Measurements from ENCODE around the gene KDR.

KDR gene

GRCh38 chr4:55161739-55162138 is 36.3 kb upstream of the KDR start:
- Histone ChIP-seq H3K9me2 (ENCODE audit: low read depth, low read length) (no peaks in the 10 kb centered on the region), H3K4me1 (ENCODE audit: insufficient read depth, low read length, severe bottlenecking) (no peaks in the 10 kb centered on the region), H3K27ac (ENCODE audit: low read depth, low read length, poor library complexity, severe bottlenecking) (no peak overlapping the region), H3K9me3 (ENCODE audit: low read length) (no peaks in the 10 kb centered on the region), H3K9ac (ENCODE audit: low read length) (no peak overlapping the region), H2AFZ (ENCODE audit: low read length) (no peak overlapping the region), H3F3A (ENCODE audit: insufficient read depth, low read length) (no peaks in the 10 kb centered on the region), H3K4me3 (ENCODE audit: low read depth, low read length, poor library complexity, severe bottlenecking) (no peak overlapping the region), H3K27me3 (ENCODE audit: insufficient read depth, low read length) (no peaks in the 10 kb centered on the region), H3K79me2 (ENCODE audit: insufficient read depth, low read length) (no peaks in the 10 kb centered on the region), H3K4me2 (ENCODE audit: low read length) (no peak overlapping the region), H3K36me3 (ENCODE audit: insufficient read depth, low read length) (no peaks in the 10 kb centered on the region), H4K20me1 (ENCODE audit: insufficient read depth, low read length) (no peaks in the 10 kb centered on the region)
- TF ChIP-seq EZH2 (IDR thresholded peaks at IDR 0.05; ENCODE audit: borderline replicate concordance, low read length) (no peak), CTCF (IDR thresholded peaks at IDR 0.05; ENCODE audit: low read length) (no peak)

- H4K20me1 ChIP-seq (ENCODE audit: insufficient read depth, low read length) = no peaks in the 10 kb centered on the region
- H3K9ac ChIP-seq (ENCODE audit: low read length) = no peak overlapping the region
- H3K9me3 ChIP-seq (ENCODE audit: low read length) = no peaks in the 10 kb centered on the region
- H3K27me3 ChIP-seq (ENCODE audit: insufficient read depth, low read length) = no peaks in the 10 kb centered on the region
- no peak overlapping the region for H3K4me3 ChIP-seq (ENCODE audit: low read depth, low read length, poor library complexity, severe bottlenecking)
- H3K36me3 ChIP-seq (ENCODE audit: insufficient read depth, low read length) = no peaks in the 10 kb centered on the region
- no peak overlapping the region for H2AFZ ChIP-seq (ENCODE audit: low read length)
- no peak overlapping the region for H3K27ac ChIP-seq (ENCODE audit: low read depth, low read length, poor library complexity, severe bottlenecking)
- H3K9me2 ChIP-seq (ENCODE audit: low read depth, low read length) = no peaks in the 10 kb centered on the region
- no peaks in the 10 kb centered on the region for H3F3A ChIP-seq (ENCODE audit: insufficient read depth, low read length)
- TF ChIP-seq EZH2 (IDR thresholded peaks at IDR 0.05; ENCODE audit: borderline replicate concordance, low read length) (no peak), CTCF (IDR thresholded peaks at IDR 0.05; ENCODE audit: low read length) (no peak)
- H3K4me1 ChIP-seq (ENCODE audit: insufficient read depth, low read length, severe bottlenecking) = no peaks in the 10 kb centered on the region
- no peak overlapping the region for H3K4me2 ChIP-seq (ENCODE audit: low read length)
- no peaks in the 10 kb centered on the region for H3K79me2 ChIP-seq (ENCODE audit: insufficient read depth, low read length)
Measured at GRCh38 chr4:55159851-55160250, 34.5 kb upstream of the KDR start.

GRCh38 chr4:55158957-55159356 is 33.6 kb upstream of the KDR start:
- H3K4me1 ChIP-seq (ENCODE audit: insufficient read depth, low read length, severe bottlenecking) = no peaks in the 10 kb centered on the region
- no peak overlapping the region for H3K4me3 ChIP-seq (ENCODE audit: low read depth, low read length, poor library complexity, severe bottlenecking)
- no peaks in the 10 kb centered on the region for H3F3A ChIP-seq (ENCODE audit: insufficient read depth, low read length)
- H3K9me2 ChIP-seq (ENCODE audit: low read depth, low read length) = no peaks in the 10 kb centered on the region
- no peaks in the 10 kb centered on the region for H3K27me3 ChIP-seq (ENCODE audit: insufficient read depth, low read length)
- no peak overlapping the region for H3K4me2 ChIP-seq (ENCODE audit: low read length)
- peak; percentile 22; the same call in 1 of the 2 replicates for TF ChIP-seq CTCF (IDR thresholded peaks at IDR 0.05; ENCODE audit: low read length)
- TF ChIP-seq EZH2 (IDR thresholded peaks at IDR 0.05; ENCODE audit: borderline replicate concordance, low read length) = no peak
- H3K79me2 ChIP-seq (ENCODE audit: insufficient read depth, low read length) = no peaks in the 10 kb centered on the region
- H3K36me3 ChIP-seq (ENCODE audit: insufficient read depth, low read length) = no peaks in the 10 kb centered on the region
- H4K20me1 ChIP-seq (ENCODE audit: insufficient read depth, low read length) = no peaks in the 10 kb centered on the region
- H3K27ac ChIP-seq (ENCODE audit: low read depth, low read length, poor library complexity, severe bottlenecking) = no peak overlapping the region
- no peak overlapping the region for H3K9ac ChIP-seq (ENCODE audit: low read length)
- no peaks in the 10 kb centered on the region for H3K9me3 ChIP-seq (ENCODE audit: low read length)
- no peak overlapping the region for H2AFZ ChIP-seq (ENCODE audit: low read length)

Measured in OCI-LY1 (cell line).